WTC11 (cell line): ENCODE data around the gene AVP. TPM values are rescaled to one million over a fixed set of nuclear protein-coding genes. Genes with fewer than 3 reads are reported as not detected.

Experiments
- ATAC-seq: fragments of 200-7000 bp; cut with Tn5 transposase; 2 replicates; pipeline ENCODE4 v1.10.0; 2021; ENCODE audit warnings: mild to moderate bottlenecking, moderate library complexity
- CTCF ChIA-PET: fragments of 300-600 bp; sonication (Branson Sonifier 250); formaldehyde crosslinking; loops from one replicate; lab custom pipeline; 2021; ENCODE audit warnings: antibody characterized with exemption; lab: Charles Lee
- POLR2A ChIA-PET: fragments of 350-600 bp; sonication (Branson Sonifier 250); formaldehyde crosslinking; loops from one replicate; lab custom pipeline; 2021; ENCODE audit warnings: antibody characterized with exemption; lab: Charles Lee
- DNase-seq: peaks from one replicate; pipeline ENCODE4 v3.0.0; 2021; ENCODE audit warnings: low spot score
- H3K27ac Mint-ChIP-seq: 2 replicates; pipeline ENCODE4 v1.8.0; 2021; ENCODE audit warnings: mixed read lengths
- H3K27me3 Mint-ChIP-seq: 2 replicates; pipeline ENCODE4 v1.8.0; 2021; ENCODE audit warnings: low read depth, mild to moderate bottlenecking, moderate library complexity, mixed read lengths
- H3K36me3 Mint-ChIP-seq: 2 replicates; pipeline ENCODE4 v1.8.0; 2021; ENCODE audit warnings: mixed read lengths
- H3K4me1 Mint-ChIP-seq: 2 replicates; pipeline ENCODE4 v1.8.0; 2022; ENCODE audit warnings: mixed read lengths
- H3K4me3 Mint-ChIP-seq: 2 replicates; pipeline ENCODE4 v1.8.0; 2021; ENCODE audit warnings: mild to moderate bottlenecking, moderate library complexity, mixed read lengths
- H3K9me3 Mint-ChIP-seq: 2 replicates; pipeline ENCODE4 v1.8.0; 2021; ENCODE audit warnings: mixed read lengths
- ATF1 ChIP-seq: sonication (generic); formaldehyde crosslinking; IDR thresholded peaks from 2 replicates; pipeline ENCODE4 v1.8.1; 2023; ENCODE audit warnings: mild to moderate bottlenecking, moderate library complexity, missing genetic modification reagents
- ATF3 ChIP-seq: sonication (generic); formaldehyde crosslinking; conservative IDR thresholded peaks from 2 replicates; pipeline ENCODE4 v1.8.1; 2022; ENCODE audit warnings: mild to moderate bottlenecking, missing genetic modification reagents
- CBFB ChIP-seq: sonication (generic); formaldehyde crosslinking; IDR thresholded peaks from 2 replicates; pipeline ENCODE4 v1.8.1; 2022; ENCODE audit warnings: mild to moderate bottlenecking, low read depth, missing genetic modification reagents
- ERG ChIP-seq: fragments of 250-450 bp; sonication (Bioruptor Pico); IDR thresholded peaks from 2 replicates; pipeline ENCODE4 v1.8.0; 2021; ENCODE audit warnings: mild to moderate bottlenecking
- ETV6 ChIP-seq: sonication (generic); formaldehyde crosslinking; IDR thresholded peaks from 2 replicates; pipeline ENCODE4 v1.8.1; 2022; ENCODE audit warnings: mild to moderate bottlenecking, missing genetic modification reagents
- GABPB1 ChIP-seq: sonication (generic); formaldehyde crosslinking; IDR thresholded peaks from 2 replicates; pipeline ENCODE4 v1.8.1; 2023; ENCODE audit warnings: mild to moderate bottlenecking, missing genetic modification reagents
- HMGXB4 ChIP-seq: sonication (generic); formaldehyde crosslinking; IDR thresholded peaks from 2 replicates; pipeline ENCODE4 v1.8.1; 2023; ENCODE audit warnings: mild to moderate bottlenecking, moderate library complexity, missing genetic modification reagents
- IRF1 ChIP-seq: sonication (generic); formaldehyde crosslinking; IDR thresholded peaks from 2 replicates; pipeline ENCODE4 v1.8.0; 2023; ENCODE audit warnings: missing genetic modification reagents
- MLX ChIP-seq: sonication (generic); formaldehyde crosslinking; IDR thresholded peaks from 2 replicates; pipeline ENCODE4 v1.8.1; 2023; ENCODE audit warnings: mild to moderate bottlenecking, missing genetic modification reagents, moderate library complexity
- MXD4 ChIP-seq: fragments of 250-450 bp; sonication (Bioruptor Pico); IDR thresholded peaks from 2 replicates; pipeline ENCODE4 v1.8.0; 2021; ENCODE audit warnings: mild to moderate bottlenecking, moderate library complexity, borderline replicate concordance
- SMAD3 ChIP-seq: sonication (generic); formaldehyde crosslinking; IDR thresholded peaks from 2 replicates; pipeline ENCODE4 v1.8.0; 2022; ENCODE audit warnings: missing genetic modification reagents, mild to moderate bottlenecking, borderline replicate concordance
- SP1 ChIP-seq: sonication (generic); formaldehyde crosslinking; conservative IDR thresholded peaks from 2 replicates; pipeline ENCODE4 v1.8.1; 2022; ENCODE audit warnings: missing genetic modification reagents
- TCF7 ChIP-seq: sonication (generic); formaldehyde crosslinking; IDR thresholded peaks from 2 replicates; pipeline ENCODE4 v1.8.0; 2022; ENCODE audit warnings: mild to moderate bottlenecking, low read depth, missing genetic modification reagents, moderate library complexity
- ZNF121 ChIP-seq: sonication (generic); formaldehyde crosslinking; IDR thresholded peaks from 2 replicates; pipeline ENCODE4 v1.8.0; 2023; ENCODE audit warnings: missing genetic modification reagents
- ZNF219 ChIP-seq: sonication (generic); formaldehyde crosslinking; IDR thresholded peaks from 2 replicates; pipeline ENCODE4 v1.8.0; 2023; ENCODE audit warnings: missing genetic modification reagents, mild to moderate bottlenecking, borderline replicate concordance
- ZNF317 ChIP-seq: sonication (generic); formaldehyde crosslinking; IDR thresholded peaks from 2 replicates; pipeline ENCODE4 v1.8.1; 2023; ENCODE audit warnings: low read depth, mild to moderate bottlenecking, moderate library complexity, missing genetic modification reagents, borderline replicate concordance
- ZNF512 ChIP-seq: sonication (generic); formaldehyde crosslinking; IDR thresholded peaks from 2 replicates; pipeline ENCODE4 v1.8.1; 2022; ENCODE audit warnings: missing genetic modification reagents, borderline replicate concordance
- total RNA-seq: library from RNA; stranded (reverse); gene quantifications from 3 replicates; pipeline ENCODE4 v1.2.3, GENCODE V29; 2021

The AVP gene
- total RNA-seq, 1 experiment from 2014 or later, result 0.50 TPM

- no peaks in the 10 kb centered on the region for H3K9me3 Mint-ChIP-seq
- H3K36me3 Mint-ChIP-seq, result no peaks in the 10 kb centered on the region
- DNase-seq (no peak), ATAC-seq (no peak)
- ChIA-PET CTCF (interaction anchor here (0.6 kb wide), 1 partner anchor 34 kb away, joined by 3 read pairs; no protein-coding TSS in a partner anchor), POLR2A (no interaction called here)
- no peak overlapping the region for H3K4me3 Mint-ChIP-seq
- 0 out of 2 replicates have a peak, but pooled peaks cover 7% of the 10 kb centered on the region for H3K4me1 Mint-ChIP-seq
- H3K27ac Mint-ChIP-seq, result no peak overlapping the region; the same call in 1 of the 2 replicates
- TF ChIP-seq CBFB (no peak), MXD4 (CRISPR knock-in tag) (no peak), ZNF121 (no peak), ZNF219 (no peak), SP1 (CRISPR knock-in tag) (no peak), ATF3 (CRISPR knock-in tag) (no peak), TCF7 (CRISPR knock-in tag) (no peak), ZNF317 (CRISPR knock-in tag) (no peak), HMGXB4 (CRISPR knock-in tag) (no peak), SMAD3 (CRISPR knock-in tag) (no peak), ETV6 (CRISPR knock-in tag) (no peak), ZNF512 (CRISPR knock-in tag) (no peak)
- no peaks in the 10 kb centered on the region for H3K27me3 Mint-ChIP-seq
Measured at GRCh38 chr20:3111507-3111906, 27.0 kb upstream of the AVP start.

- no peak overlapping the region for H3K4me3 Mint-ChIP-seq
- H3K36me3 Mint-ChIP-seq, result no peaks in the 10 kb centered on the region
- no peak overlapping the region for H3K27ac Mint-ChIP-seq
- no peaks in the 10 kb centered on the region for H3K27me3 Mint-ChIP-seq
- no peak for TF ChIP-seq ATF1 (CRISPR knock-in tag)
- TF ChIP-seq ATF3 (CRISPR knock-in tag), result no peak
- TF ChIP-seq ERG (CRISPR knock-in tag), result no peak
- TF ChIP-seq, all 79 proteins: peak for 0
- DNase-seq (no peak), ATAC-seq (no peak)
- no peaks in the 10 kb centered on the region for H3K9me3 Mint-ChIP-seq
- 0 out of 2 replicates have a peak, but pooled peaks cover 4% of the 10 kb centered on the region for H3K4me1 Mint-ChIP-seq
- ChIA-PET POLR2A (interaction anchor here (0.7 kb wide), 1 partner anchor 78 kb away, joined by 4 read pairs; no protein-coding TSS in a partner anchor), CTCF (interaction anchor here (0.7 to 1.5 kb wide), 4 partner anchors 40 to 167 kb away, joined by 3 to 7 read pairs (median 3); no protein-coding TSS in a partner anchor)
Measured at GRCh38 chr20:3109350-3110302, 25.1 kb upstream of the AVP start.

GRCh38 chr20:3107464-3108025 lies 23.0 kb upstream of the AVP start:
- CTCF ChIA-PET, result interaction anchor here (1.7 to 2.0 kb wide), 2 partner anchors 11 to 38 kb away, joined by 5 to 7 read pairs; no protein-coding TSS in a partner anchor
- no peak for ATAC-seq
- POLR2A ChIA-PET, result no interaction called here
- Mint-ChIP-seq H3K9me3 (no peaks in the 10 kb centered on the region), H3K27me3 (no peaks in the 10 kb centered on the region), H3K27ac (no peak overlapping the region), H3K4me3 (no peak overlapping the region), H3K4me1 (peaks cover 9% of the 10 kb centered on the region; the same call in 1 of the 2 replicates), H3K36me3 (no peaks in the 10 kb centered on the region)
- DNase-seq, result no peak
- TF ChIP-seq GABPB1 (peak; percentile 8; the same call in 1 of the 2 replicates), IRF1 (CRISPR knock-in tag) (no peak), MLX (no peak)
